Mucosa of rectum (tissue), 2 donors: Measurements from ENCODE around the gene USP47.

Source experiments
- H3K27ac ChIP-seq, 2 donors: one replicate each; pipeline ENCODE4 v1.7.0; 2013; ENCODE audit warnings: inconsistent platforms in 2 of 2, low read depth in 2 of 2, low read length in 2 of 2
- H3K27me3 ChIP-seq, 2 donors: one replicate each; pipeline ENCODE4 v1.7.0; 2013; ENCODE audit warnings: low read length in 2 of 2; ENCODE audit not compliant: control insufficient read depth in 2 of 2, insufficient read depth in 2 of 2
- H3K36me3 ChIP-seq, 2 donors: one replicate each; pipeline ENCODE4 v1.7.0; 2013; ENCODE audit warnings: low read length in 2 of 2; ENCODE audit not compliant: control insufficient read depth in 2 of 2, insufficient read depth in 2 of 2
- H3K4me1 ChIP-seq, 2 donors: one replicate each; pipeline ENCODE4 v1.7.0; 2013; ENCODE audit warnings: low read length in 2 of 2, mild to moderate bottlenecking in 1 of 2; ENCODE audit not compliant: control insufficient read depth in 2 of 2, insufficient read depth in 2 of 2
- H3K4me3 ChIP-seq, 2 donors: one replicate each; pipeline ENCODE4 v1.7.0; 2013; ENCODE audit warnings: low read length in 2 of 2
- H3K9ac ChIP-seq, 2 donors: one replicate each; pipeline ENCODE4 v1.7.0; 2013; ENCODE audit warnings: low read length in 2 of 2, low read depth in 1 of 2, mild to moderate bottlenecking in 1 of 2
- H3K9me3 ChIP-seq, 2 donors: one replicate each; pipeline ENCODE4 v1.7.0; 2013; ENCODE audit warnings: low read length in 2 of 2; ENCODE audit not compliant: control insufficient read depth in 2 of 2
- donor health status: healthy.
- donor health status: Normal muscosa, but diverticular disease.

Gene USP47

GRCh38 chr11:11969380-11970215 lies 127.8 kb downstream of the USP47 start:
- H3K9me3 ChIP-seq, result no peaks in the 10 kb centered on the region
- no peaks in the 10 kb centered on the region for H3K27me3 ChIP-seq
- H3K4me1 ChIP-seq, result no peaks in the 10 kb centered on the region
- H3K36me3 ChIP-seq, result no peaks in the 10 kb centered on the region
- no peak overlapping the region for H3K9ac ChIP-seq
- H3K4me3 ChIP-seq, result no peak overlapping the region
- no peak overlapping the region for H3K27ac ChIP-seq

GRCh38 chr11:11970556-11970955 lies 128.8 kb downstream of the USP47 start:
- Histone ChIP-seq H3K9me3 (no peaks in the 10 kb centered on the region), H3K4me1 (no peaks in the 10 kb centered on the region), H3K27me3 (no peaks in the 10 kb centered on the region), H3K4me3 (no peak overlapping the region), H3K9ac (no peak overlapping the region), H3K36me3 (no peaks in the 10 kb centered on the region), H3K27ac (no peak overlapping the region)

GRCh38 chr11:11971906-11972547 lies 130.3 kb downstream of the USP47 start:
- Histone ChIP-seq H3K27ac (no peak overlapping the region), H3K4me3 (no peak overlapping the region), H3K9me3 (no peaks in the 10 kb centered on the region), H3K9ac (no peak overlapping the region), H3K27me3 (no peaks in the 10 kb centered on the region), H3K4me1 (peaks cover 8% of the 10 kb centered on the region in 2 donors), H3K36me3 (no peaks in the 10 kb centered on the region)

GRCh38 chr11:11972730-11973341 lies 131.1 kb downstream of the USP47 start:
- no peaks in the 10 kb centered on the region for H3K36me3 ChIP-seq
- H3K9ac ChIP-seq, result no peak overlapping the region
- H3K27me3 ChIP-seq, result no peaks in the 10 kb centered on the region
- peak overlapping the region; percentile 14 to 54 for H3K27ac ChIP-seq
- H3K4me1 ChIP-seq, result peaks cover 9 to 13% of the 10 kb centered on the region in 2 donors
- H3K9me3 ChIP-seq, result no peaks in the 10 kb centered on the region
- H3K4me3 ChIP-seq, result no peak overlapping the region

GRCh38 chr11:11973361-11973800 lies 131.6 kb downstream of the USP47 start:
- Histone ChIP-seq H3K27ac (peak overlapping the region; percentile 23 to 54), H3K4me1 (peaks cover 9 to 13% of the 10 kb centered on the region in 2 donors), H3K4me3 (no peak overlapping the region), H3K27me3 (no peaks in the 10 kb centered on the region), H3K9me3 (no peaks in the 10 kb centered on the region), H3K9ac (no peak overlapping the region), H3K36me3 (no peaks in the 10 kb centered on the region)

- Histone ChIP-seq H3K9me3 (no peaks in the 10 kb centered on the region), H3K9ac (no peak overlapping the region), H3K4me3 (no peak overlapping the region), H3K27me3 (no peaks in the 10 kb centered on the region), H3K4me1 (peaks cover 9 to 13% of the 10 kb centered on the region in 2 donors), H3K27ac (peak overlapping the region in 1 of 2 donors; percentile 23), H3K36me3 (no peaks in the 10 kb centered on the region)
Measured at GRCh38 chr11:11973866-11974265, 132.1 kb downstream of the USP47 start.

GRCh38 chr11:11975201-11976092 lies 133.7 kb downstream of the USP47 start:
- no peaks in the 10 kb centered on the region for H3K9me3 ChIP-seq
- H3K27ac ChIP-seq, result no peak overlapping the region
- H3K27me3 ChIP-seq, result no peaks in the 10 kb centered on the region
- no peaks in the 10 kb centered on the region for H3K36me3 ChIP-seq
- H3K4me3 ChIP-seq, result no peak overlapping the region
- peaks cover 9 to 16% of the 10 kb centered on the region in 2 donors for H3K4me1 ChIP-seq
- H3K9ac ChIP-seq, result no peak overlapping the region

- Histone ChIP-seq H3K4me3 (no peak overlapping the region), H3K27me3 (no peaks in the 10 kb centered on the region), H3K27ac (no peak overlapping the region), H3K36me3 (no peaks in the 10 kb centered on the region), H3K4me1 (peaks cover 9 to 16% of the 10 kb centered on the region in 2 donors), H3K9ac (no peak overlapping the region), H3K9me3 (no peaks in the 10 kb centered on the region)
Measured at GRCh38 chr11:11976481-11977127, 134.8 kb downstream of the USP47 start.

- H3K27ac ChIP-seq, result no peak overlapping the region
- H3K4me3 ChIP-seq, result no peak overlapping the region
- H3K36me3 ChIP-seq, result no peaks in the 10 kb centered on the region
- no peak overlapping the region for H3K9ac ChIP-seq
- no peaks in the 10 kb centered on the region for H3K9me3 ChIP-seq
- no peaks in the 10 kb centered on the region for H3K27me3 ChIP-seq
- H3K4me1 ChIP-seq, result peaks cover 9 to 16% of the 10 kb centered on the region in 2 donors
Measured at GRCh38 chr11:11977206-11977938, 135.6 kb downstream of the USP47 start.
